Upper lobe of left lung (tissue), 6 donors: ENCODE results near the gene KCNF1. TPM values are rescaled to one million over a fixed set of nuclear protein-coding genes. Genes with fewer than 3 reads are reported as not detected.

Source experiments
- ATAC-seq, 2 donors: fragments of 200-7000 bp; cut with Tn5 transposase; one replicate each; pipeline ENCODE4 v1.9.1; 2022; ENCODE audit warnings: mild to moderate bottlenecking in 2 of 2, moderate library complexity in 2 of 2; ENCODE audit not compliant: low FRiP score in 2 of 2
- DNase-seq, 2 donors: peaks; one replicate each; pipeline ENCODE4 v3.0.0-alpha.2; 2019 to 2020
- H3K27ac ChIP-seq, 4 donors: fragments of 200-600 bp; sonication (generic); one replicate each; pipeline ENCODE4 v1.5.1; 2016 to 2019
- H3K27me3 ChIP-seq, 4 donors: fragments of 200-600 bp; sonication (generic); one replicate each; pipeline ENCODE4 v1.5.1; 2017 to 2019
- H3K36me3 ChIP-seq, 4 donors: fragments of 200-600 bp; sonication (generic); one replicate each; pipeline ENCODE4 v1.5.1; 2016 to 2019
- H3K4me1 ChIP-seq, 4 donors: fragments of 200-600 bp; sonication (generic); one replicate each; pipeline ENCODE4 v1.5.1; 2018 to 2019
- H3K4me3 ChIP-seq, 4 donors: fragments of 200-600 bp; sonication (generic); one replicate each; pipeline ENCODE4 v1.5.1; 2017 to 2019; ENCODE audit warnings: mild to moderate bottlenecking in 2 of 4, moderate library complexity in 1 of 4
- H3K9me3 ChIP-seq, 4 donors: fragments of 200-600 bp; sonication (generic); one replicate each; pipeline ENCODE4 v1.5.1; 2018 to 2019
- EP300 ChIP-seq, 4 donors: sonication (generic); formaldehyde crosslinking; IDR thresholded peaks; one replicate each; pipeline ENCODE4 v1.5.1; 2017; ENCODE audit warnings: antibody characterized with exemption in 4 of 4, control low read depth in 2 of 4
- POLR2A ChIP-seq, 4 donors: fragments of 450-650 bp; IDR thresholded peaks; one replicate each; pipeline ENCODE4 v1.5.1; 2016 to 2017; ENCODE audit warnings: antibody characterized with exemption in 4 of 4, mild to moderate bottlenecking in 2 of 4
- POLR2AphosphoS5 ChIP-seq, 2 donors: sonication (generic); formaldehyde crosslinking; IDR thresholded peaks; one replicate each; pipeline ENCODE4 v1.5.1; 2017; ENCODE audit warnings: antibody characterized with exemption in 2 of 2
- WGBS, 2 donors: methylation state at CpG; one replicate each; pipeline ENCODE4 v1.1.5; 2017 to 2018; 5-methylcytosine and 5-hydroxymethylcytosine counted together
- total RNA-seq, 6 donors: library from RNA; depleted of rRNA in 4 of 6; stranded (reverse); fragments of >200 nt in 4 of 6; gene quantifications; one replicate each; pipeline versions ENCODE4 v1.1.0 to v1.2.1, GENCODE V29; 2016 to 2021
- TF ChIP-seq, protein P1 (sequence below), 6 experiments: fragments of 450-650 bp in 4 of 6; fragments of 200-600 bp in 2 of 6; sonication (generic) in 2 of 6; IDR thresholded peaks; one replicate each; pipeline ENCODE4 v1.5.1; 2016 to 2019; ENCODE audit warnings: antibody characterized with exemption in 6 of 6
- donor health status: DM: no; HTN: no; CAD: no; lungs with moderate emphysema.
- donor health status: DM: no; HTN: yes; CAD: no; lungs with severe emphysema.

Gene KCNF1
- total RNA-seq, 6 donors from 2014 or later, result 0.15 to 1.1 TPM; not detected in 4

DNA sequence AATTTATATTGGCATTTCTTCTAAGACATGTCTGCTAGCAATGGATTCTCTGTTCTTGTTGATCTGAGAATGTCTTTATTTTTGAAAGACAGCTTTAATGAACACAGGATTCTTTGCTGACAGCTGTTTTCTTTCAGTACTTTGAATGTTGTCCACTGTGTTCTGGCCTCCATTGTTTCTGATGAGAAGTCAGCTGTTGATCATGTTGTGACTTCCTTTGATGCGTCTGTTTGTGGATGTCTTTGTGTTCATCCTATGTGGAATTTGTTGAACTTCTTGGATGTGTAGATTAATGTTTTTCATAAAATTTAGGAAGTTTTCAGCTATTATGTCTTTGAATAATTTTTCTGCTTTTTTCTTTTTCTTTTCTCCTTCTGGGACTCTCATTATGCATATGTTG, 39.8 kb upstream of the KCNF1 start:
- H3K27me3 ChIP-seq, result no peaks in the 10 kb centered on the region
- H3K4me3 ChIP-seq, result no peak overlapping the region
- WGBS, 2 donors, result 93 to 100% methylated on average over 1 of the region's 1 CpG
- DNase-seq, result no peak
- no peak for TF ChIP-seq POLR2A (IDR thresholded peaks at IDR 0.05)
- TF ChIP-seq POLR2AphosphoS5 (IDR thresholded peaks at IDR 0.05), result no peak
- TF ChIP-seq, protein P1, sequence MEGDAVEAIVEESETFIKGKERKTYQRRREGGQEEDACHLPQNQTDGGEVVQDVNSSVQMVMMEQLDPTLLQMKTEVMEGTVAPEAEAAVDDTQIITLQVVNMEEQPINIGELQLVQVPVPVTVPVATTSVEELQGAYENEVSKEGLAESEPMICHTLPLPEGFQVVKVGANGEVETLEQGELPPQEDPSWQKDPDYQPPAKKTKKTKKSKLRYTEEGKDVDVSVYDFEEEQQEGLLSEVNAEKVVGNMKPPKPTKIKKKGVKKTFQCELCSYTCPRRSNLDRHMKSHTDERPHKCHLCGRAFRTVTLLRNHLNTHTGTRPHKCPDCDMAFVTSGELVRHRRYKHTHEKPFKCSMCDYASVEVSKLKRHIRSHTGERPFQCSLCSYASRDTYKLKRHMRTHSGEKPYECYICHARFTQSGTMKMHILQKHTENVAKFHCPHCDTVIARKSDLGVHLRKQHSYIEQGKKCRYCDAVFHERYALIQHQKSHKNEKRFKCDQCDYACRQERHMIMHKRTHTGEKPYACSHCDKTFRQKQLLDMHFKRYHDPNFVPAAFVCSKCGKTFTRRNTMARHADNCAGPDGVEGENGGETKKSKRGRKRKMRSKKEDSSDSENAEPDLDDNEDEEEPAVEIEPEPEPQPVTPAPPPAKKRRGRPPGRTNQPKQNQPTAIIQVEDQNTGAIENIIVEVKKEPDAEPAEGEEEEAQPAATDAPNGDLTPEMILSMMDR (IDR thresholded peaks at IDR 0.05), result no peak
- TF ChIP-seq EP300 (IDR thresholded peaks at IDR 0.05), result no peak
- ATAC-seq, result no peak
- no peak overlapping the region for H3K27ac ChIP-seq
- H3K36me3 ChIP-seq, result no peaks in the 10 kb centered on the region
- H3K9me3 ChIP-seq, result peaks cover 0 to 4% (median 0%) of the 10 kb centered on the region in 4 donors
- H3K4me1 ChIP-seq, result no peaks in the 10 kb centered on the region

DNA sequence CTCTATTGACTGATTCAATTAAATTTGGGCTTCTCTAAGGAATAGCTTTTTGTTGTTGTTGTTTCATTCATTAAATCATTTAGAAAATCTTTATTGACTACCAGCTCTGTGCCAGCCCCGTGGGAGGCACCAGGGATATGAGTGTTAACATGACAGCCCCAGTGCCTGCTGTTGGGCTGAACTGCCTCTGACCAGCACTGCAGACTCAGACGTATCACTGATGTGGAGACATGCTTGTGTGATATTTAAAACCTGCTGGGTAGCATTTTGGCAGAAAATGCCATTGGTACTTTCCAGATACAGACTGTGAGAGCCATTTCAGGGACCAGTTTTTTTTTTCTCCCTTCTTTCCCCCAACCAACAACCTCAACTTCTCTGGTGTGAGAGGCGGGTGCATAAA, 38.6 kb upstream of the KCNF1 start:
- ATAC-seq (no peak), DNase-seq (no peak)
- WGBS, 2 donors, result 69 to 73% methylated on average over 3 of the region's 3 CpGs

DNA sequence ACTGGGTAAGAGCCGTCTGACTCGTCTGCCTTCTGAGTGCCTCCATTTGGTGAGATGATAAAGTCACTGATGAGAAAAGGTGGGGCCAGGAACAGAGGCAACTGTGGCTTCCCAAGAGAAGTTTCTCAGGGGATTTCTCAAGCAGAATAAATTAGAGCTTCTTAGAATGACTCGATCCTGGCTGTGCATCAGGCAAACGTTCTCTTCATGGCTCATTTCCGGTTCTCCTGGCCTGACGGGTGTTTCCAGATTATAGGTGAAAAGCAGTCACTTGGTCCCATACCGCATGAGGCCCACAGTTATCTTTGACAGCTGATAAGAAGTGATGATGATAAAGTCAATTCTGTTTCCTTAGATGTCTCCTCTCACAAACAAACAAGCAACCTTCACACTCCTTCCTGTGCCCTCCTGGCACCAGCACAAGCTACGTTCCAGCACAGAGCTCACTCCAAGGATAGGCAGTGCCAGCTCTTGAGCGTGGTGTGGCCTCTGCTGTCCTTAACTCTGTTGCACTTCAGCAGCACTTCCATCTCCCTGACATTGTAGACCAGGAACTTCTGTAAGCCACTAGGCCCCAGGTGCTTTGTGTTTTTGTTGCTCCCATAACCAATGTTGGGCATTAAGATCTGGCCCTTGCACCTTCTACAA, 37.8 kb upstream of the KCNF1 start:
- Histone ChIP-seq H3K36me3 (no peaks in the 10 kb centered on the region), H3K9me3 (peaks cover 0 to 4% (median 0%) of the 10 kb centered on the region in 4 donors), H3K27ac (no peak overlapping the region), H3K4me3 (no peak overlapping the region), H3K27me3 (no peaks in the 10 kb centered on the region), H3K4me1 (peaks cover 0 to 9% (median 0%) of the 10 kb centered on the region in 4 donors)
- WGBS, 2 donors, result 47 to 54% methylated on average over 9 of the region's 9 CpGs
- TF ChIP-seq, protein P1 (IDR thresholded peaks at IDR 0.05), result no peak
- TF ChIP-seq POLR2AphosphoS5 (IDR thresholded peaks at IDR 0.05) (no peak), POLR2A (IDR thresholded peaks at IDR 0.05) (no peak), EP300 (IDR thresholded peaks at IDR 0.05) (no peak)
- DNase-seq (no peak), ATAC-seq (no peak)

More for the DNA sequence above, 38.6 kb upstream of the KCNF1 start:
- peaks cover 0 to 4% (median 0%) of the 10 kb centered on the region in 4 donors for H3K9me3 ChIP-seq
- H3K4me3 ChIP-seq, result no peak overlapping the region
- peaks cover 0 to 9% (median 0%) of the 10 kb centered on the region in 4 donors for H3K4me1 ChIP-seq
- H3K27me3 ChIP-seq, result no peaks in the 10 kb centered on the region
- H3K36me3 ChIP-seq, result no peaks in the 10 kb centered on the region
- TF ChIP-seq, protein P1 (IDR thresholded peaks at IDR 0.05), result no peak
- TF ChIP-seq POLR2A (IDR thresholded peaks at IDR 0.05), result no peak
- no peak for TF ChIP-seq EP300 (IDR thresholded peaks at IDR 0.05)
- no peak for TF ChIP-seq POLR2AphosphoS5 (IDR thresholded peaks at IDR 0.05)
- H3K27ac ChIP-seq, result no peak overlapping the region

DNA sequence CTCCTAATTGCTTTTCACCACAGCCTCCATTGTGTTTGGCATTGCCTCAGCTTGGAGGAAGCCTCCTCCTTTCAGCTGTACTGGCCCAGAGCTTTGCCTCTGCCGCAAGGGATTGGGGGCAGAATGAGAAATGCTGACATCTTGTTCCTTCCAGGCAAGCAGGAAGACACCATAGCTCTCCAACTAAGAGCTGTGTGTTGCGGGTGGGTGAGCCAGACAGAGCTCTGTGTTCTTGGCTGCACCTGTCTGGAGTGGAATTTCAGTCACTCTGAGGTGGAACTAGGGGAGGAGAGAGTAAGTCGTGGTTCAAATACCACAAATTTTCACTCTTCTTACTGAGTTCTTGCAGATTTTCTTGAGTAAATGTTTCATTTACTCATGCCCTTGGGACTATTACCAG, 36.6 kb upstream of the KCNF1 start:
- 75 to 88% methylated on average over 3 of the region's 3 CpGs for WGBS, 2 donors
- peaks cover 0 to 4% (median 0%) of the 10 kb centered on the region in 4 donors for H3K9me3 ChIP-seq

More for the DNA sequence above, 36.6 kb upstream of the KCNF1 start:
- H3K4me3 ChIP-seq, result no peak overlapping the region
- ATAC-seq (no peak), DNase-seq (no peak)
- no peak overlapping the region for H3K27ac ChIP-seq
- H3K27me3 ChIP-seq, result no peaks in the 10 kb centered on the region
- TF ChIP-seq POLR2AphosphoS5 (IDR thresholded peaks at IDR 0.05) (no peak), POLR2A (IDR thresholded peaks at IDR 0.05) (no peak), EP300 (IDR thresholded peaks at IDR 0.05) (no peak)
- TF ChIP-seq, protein P1 (IDR thresholded peaks at IDR 0.05), result no peak
- peaks cover 0 to 9% (median 0%) of the 10 kb centered on the region in 4 donors for H3K4me1 ChIP-seq
- H3K36me3 ChIP-seq, result no peaks in the 10 kb centered on the region
